C4-2B (cell line): ENCODE data around the gene ANO2.

Experiments used
- H3K27ac ChIP-seq: fragments of 450-650 bp; 2 replicates; pipeline ENCODE4 v1.5.1; 2017
- ZFX ChIP-seq: fragments of 450-650 bp; IDR thresholded peaks from 2 replicates; pipeline ENCODE4 v1.6.1; 2017
- TF ChIP-seq, protein P1 (sequence below): fragments of 450-650 bp; conservative IDR thresholded peaks from 2 replicates; pipeline ENCODE4 v1.5.1; 2017; ENCODE audit warnings: mild to moderate bottlenecking

ANO2 gene

DNA sequence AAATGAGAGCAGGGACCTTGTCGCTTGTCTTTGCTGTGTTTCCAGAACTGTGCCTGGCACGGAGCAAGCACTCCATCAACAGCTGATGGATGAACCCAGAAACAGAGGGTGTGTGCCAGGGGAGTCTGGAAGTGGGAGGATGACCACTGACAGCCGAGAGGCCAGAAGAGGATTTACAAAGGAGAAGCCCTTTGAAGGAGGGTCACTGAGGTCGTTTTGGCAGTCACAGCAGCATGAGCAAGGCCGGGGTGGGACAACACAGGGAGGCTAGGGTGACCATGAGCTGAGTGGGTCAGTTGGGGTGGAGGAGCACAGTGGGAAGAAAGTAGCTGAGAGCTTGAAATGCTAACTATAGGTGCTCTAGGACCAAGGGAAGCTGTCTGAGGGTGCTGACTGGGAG, 313.6 kb downstream of the ANO2 start:
- H3K27ac ChIP-seq = no peak overlapping the region
- TF ChIP-seq, protein P1, sequence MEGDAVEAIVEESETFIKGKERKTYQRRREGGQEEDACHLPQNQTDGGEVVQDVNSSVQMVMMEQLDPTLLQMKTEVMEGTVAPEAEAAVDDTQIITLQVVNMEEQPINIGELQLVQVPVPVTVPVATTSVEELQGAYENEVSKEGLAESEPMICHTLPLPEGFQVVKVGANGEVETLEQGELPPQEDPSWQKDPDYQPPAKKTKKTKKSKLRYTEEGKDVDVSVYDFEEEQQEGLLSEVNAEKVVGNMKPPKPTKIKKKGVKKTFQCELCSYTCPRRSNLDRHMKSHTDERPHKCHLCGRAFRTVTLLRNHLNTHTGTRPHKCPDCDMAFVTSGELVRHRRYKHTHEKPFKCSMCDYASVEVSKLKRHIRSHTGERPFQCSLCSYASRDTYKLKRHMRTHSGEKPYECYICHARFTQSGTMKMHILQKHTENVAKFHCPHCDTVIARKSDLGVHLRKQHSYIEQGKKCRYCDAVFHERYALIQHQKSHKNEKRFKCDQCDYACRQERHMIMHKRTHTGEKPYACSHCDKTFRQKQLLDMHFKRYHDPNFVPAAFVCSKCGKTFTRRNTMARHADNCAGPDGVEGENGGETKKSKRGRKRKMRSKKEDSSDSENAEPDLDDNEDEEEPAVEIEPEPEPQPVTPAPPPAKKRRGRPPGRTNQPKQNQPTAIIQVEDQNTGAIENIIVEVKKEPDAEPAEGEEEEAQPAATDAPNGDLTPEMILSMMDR = no peak
- TF ChIP-seq ZFX = no peak

DNA sequence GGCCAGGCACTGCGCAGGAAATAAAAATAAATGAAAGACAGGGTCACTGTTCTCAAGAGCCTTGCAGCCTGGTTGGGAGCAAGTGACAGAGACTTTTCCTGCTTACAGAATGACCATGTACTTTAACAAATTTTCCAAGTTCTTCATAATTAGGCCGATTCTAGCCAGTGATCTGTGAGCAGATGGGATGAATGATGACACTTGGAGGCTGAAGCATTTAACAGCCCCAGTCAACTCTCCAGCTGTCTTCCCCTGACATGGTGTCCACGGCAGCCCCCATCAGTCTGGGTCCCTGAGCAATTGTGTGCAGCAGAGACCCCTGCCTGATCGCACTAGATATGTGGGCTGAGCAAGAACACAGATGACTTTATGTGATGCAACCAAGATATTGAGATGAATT, 314.3 kb downstream of the ANO2 start:
- H3K27ac ChIP-seq = no peak overlapping the region
- TF ChIP-seq, protein P1 = no peak
- TF ChIP-seq ZFX = no peak

DNA sequence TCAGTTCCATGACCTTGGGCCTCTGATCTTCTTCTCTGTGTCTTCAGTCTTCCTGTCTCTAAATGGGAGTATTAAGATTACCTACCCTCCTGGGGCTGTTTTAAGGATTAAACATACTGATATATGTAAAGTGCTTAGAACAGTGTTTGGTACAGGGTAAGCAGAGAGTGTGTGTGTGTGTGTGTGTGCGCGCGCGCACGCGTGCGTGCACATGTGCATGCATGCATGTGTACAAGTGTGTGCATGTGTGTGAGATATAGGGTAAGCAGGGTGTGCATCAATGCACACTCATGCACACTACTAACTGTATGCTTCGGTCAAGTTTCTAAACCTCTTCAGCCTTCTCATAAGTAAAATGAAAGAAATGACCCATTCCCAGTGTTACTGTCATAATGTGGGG, 316.6 kb downstream of the ANO2 start:
- no peak overlapping the region for H3K27ac ChIP-seq
- TF ChIP-seq ZFX = no peak
- TF ChIP-seq, protein P1 = no peak

DNA sequence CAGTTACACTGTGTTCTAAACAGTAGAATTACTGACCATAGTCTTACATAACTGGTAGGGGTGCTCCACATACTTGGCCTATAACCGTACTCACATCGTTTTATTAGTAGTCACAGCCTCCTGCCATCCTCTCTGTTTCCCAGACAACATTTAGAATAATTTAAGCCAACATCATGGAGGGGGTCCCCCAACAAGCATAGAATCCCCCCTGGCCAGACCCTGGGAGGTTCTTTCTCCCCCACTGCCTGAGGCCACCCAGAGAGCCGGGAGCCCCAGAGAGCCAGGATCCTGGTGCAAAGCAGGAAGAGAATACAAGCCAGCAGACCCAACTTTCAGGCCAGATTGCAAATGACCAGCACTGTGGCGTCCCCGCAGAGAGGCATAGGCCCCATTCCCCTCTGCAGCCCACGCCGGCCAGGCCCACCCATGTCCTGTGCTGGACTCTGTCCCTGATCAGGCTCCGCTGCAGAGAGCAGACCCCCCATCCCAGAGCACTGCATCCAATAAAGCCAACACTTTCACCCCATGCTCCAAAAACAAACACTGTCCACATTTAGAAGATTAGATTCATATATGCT, 317.9 kb downstream of the ANO2 start:
- no peak overlapping the region for H3K27ac ChIP-seq
- no peak for TF ChIP-seq ZFX
- TF ChIP-seq, protein P1 = no peak

DNA sequence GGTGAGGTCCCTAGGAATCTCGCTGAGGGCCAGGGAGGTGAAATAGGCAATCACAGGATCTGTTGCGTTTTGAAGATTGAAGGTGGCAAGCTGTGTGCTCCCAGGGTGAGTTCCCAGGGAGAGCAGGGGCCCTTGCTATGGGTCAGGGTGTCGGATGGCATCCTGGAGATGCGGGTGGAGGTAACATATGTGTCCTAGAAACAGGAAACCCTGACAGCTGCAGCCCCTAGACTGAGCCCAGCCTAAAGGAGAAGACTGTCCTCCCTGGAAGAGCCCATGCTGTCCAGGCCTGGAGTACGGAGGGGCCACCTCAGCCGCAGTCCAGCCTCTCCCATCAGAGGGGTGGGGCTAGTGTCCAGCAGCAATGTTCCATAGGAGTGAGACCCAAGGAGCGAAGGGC, 318.9 kb downstream of the ANO2 start:
- TF ChIP-seq, protein P1 = no peak
- no peak overlapping the region for H3K27ac ChIP-seq

DNA sequence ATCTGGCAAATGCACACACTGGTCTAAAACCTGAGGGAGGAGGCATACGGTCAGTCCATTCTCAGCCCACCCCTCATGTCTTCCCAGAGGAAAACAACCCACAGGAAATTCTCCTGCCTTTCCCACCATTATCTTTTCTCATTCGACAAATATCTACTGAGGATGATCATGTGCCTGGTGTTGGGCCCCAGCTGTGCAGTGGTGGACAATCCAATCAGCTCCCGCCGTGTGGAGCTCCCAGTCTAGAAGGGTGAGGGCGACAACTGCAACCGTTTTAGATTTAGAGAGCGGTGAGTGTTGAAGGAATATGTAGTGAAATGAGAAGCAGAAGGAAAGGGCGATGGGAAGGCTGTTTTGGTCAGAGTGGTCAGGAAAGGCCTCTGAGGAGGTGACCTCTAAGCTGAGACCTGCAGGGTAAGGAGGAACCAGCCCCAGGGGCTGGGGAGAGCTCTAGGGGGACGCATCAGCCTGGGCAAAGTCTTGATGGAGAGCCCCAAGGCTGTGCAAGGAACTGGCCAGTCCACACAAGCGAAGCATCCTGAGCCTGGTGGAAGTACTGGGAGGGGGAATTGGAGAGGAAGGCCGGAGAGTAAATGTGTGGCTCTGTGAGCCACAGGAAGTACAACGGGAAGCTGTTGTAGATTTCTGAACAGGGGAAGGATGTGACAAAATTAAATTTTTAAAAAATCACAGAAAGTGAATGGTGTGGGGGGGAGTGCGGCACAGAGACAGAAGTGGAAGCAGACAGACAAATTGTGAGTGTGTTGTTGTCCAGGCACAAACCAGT, 320.4 kb downstream of the ANO2 start:
- no peak overlapping the region for H3K27ac ChIP-seq
- TF ChIP-seq, protein P1 = no peak
- no peak for TF ChIP-seq ZFX

DNA sequence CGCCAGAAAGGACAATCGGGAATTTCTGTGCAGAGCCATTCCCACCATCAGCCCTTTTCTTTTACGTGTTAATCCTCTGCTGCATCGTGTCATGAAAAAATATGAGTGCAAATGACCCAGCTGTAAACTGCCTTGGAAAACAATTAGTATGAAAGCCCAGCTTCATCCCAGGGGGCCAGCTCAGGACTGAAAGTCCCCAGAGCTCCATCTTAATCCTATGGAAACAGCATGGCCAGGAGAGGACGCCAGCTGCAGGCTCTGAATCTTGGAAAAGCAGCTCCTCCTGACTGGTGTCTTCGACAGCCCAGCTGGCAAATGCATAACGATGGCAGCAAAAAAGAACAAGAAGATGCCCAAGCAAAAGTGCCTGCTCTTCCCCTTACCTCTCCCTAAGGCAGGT, 321.6 kb downstream of the ANO2 start:
- no peak overlapping the region for H3K27ac ChIP-seq
- no peak for TF ChIP-seq ZFX
- TF ChIP-seq, protein P1 = no peak
